Left lung (tissue), 10 donors: ENCODE measurements around the gene NEO1. TPM values are rescaled to one million over a fixed set of nuclear protein-coding genes. Genes with fewer than 3 reads are reported as not detected.

Experiments
- ATAC-seq: fragments of 200-7000 bp; cut with Tn5 transposase; one replicate; pipeline ENCODE4 v1.9.1; 2020; ENCODE audit warnings: moderate library complexity
- DNase-seq, 4 donors: peaks; one replicate each; pipeline ENCODE4 v3.0.0-alpha.2; 2013 to 2020
- H3K27ac ChIP-seq, 2 donors: fragments of 200-600 bp; sonication (generic) in 1 of 2; one replicate each; pipeline versions ENCODE4 v1.5.0 to v1.8.0; 2020 to 2021
- H3K27me3 ChIP-seq, 2 donors: fragments of 200-600 bp; sonication (generic) in 1 of 2; one replicate each; pipeline versions ENCODE4 v1.5.0 to v1.8.0; 2020 to 2021
- H3K36me3 ChIP-seq, 2 donors: fragments of 200-600 bp; sonication (generic) in 1 of 2; one replicate each; pipeline versions ENCODE4 v1.5.0 to v1.8.0; 2020 to 2021
- H3K4me1 ChIP-seq, 2 donors: fragments of 200-600 bp; one replicate each; pipeline ENCODE4 v1.8.0; 2021
- H3K4me3 ChIP-seq, 2 donors: fragments of 200-600 bp; sonication (generic) in 1 of 2; one replicate each; pipeline versions ENCODE4 v1.5.0 to v1.8.0; 2020 to 2021; ENCODE audit warnings: mild to moderate bottlenecking in 1 of 2
- H3K9me3 ChIP-seq, 2 donors: fragments of 200-600 bp; sonication (generic) in 1 of 2; one replicate each; pipeline versions ENCODE4 v1.5.0 to v1.8.0; 2020 to 2021
- CTCF ChIP-seq, 2 donors: fragments of 200-600 bp; sonication (generic) in 1 of 2; IDR thresholded peaks; one replicate each; pipeline versions ENCODE4 v1.5.0 to v1.8.0; 2021; ENCODE audit warnings: antibody characterized with exemption in 2 of 2
- intact Hi-C, 2 donors: fragments of 100-400 bp; cut with DNase I; formaldehyde crosslinking; loops; one replicate each; pipeline versions ENCODE4 v1.11.2 to v1.14.2; 2022
- polyA plus RNA-seq, 6 donors: library from polyadenylated mRNA; unstranded; fragments of 120-200 nt; gene quantifications; one replicate each; pipeline ENCODE4 v1.2.1, GENCODE V29; 2013; ENCODE audit not compliant: insufficient read length in 6 of 6
- total RNA-seq, 2 donors: library from RNA; stranded (reverse); fragmentation: NEBNext Ultra II Directional; extraction: Animal tissue kit (Norgen Biotek cat#: 25700); gene quantifications; one replicate each; pipeline ENCODE4 v1.2.1, GENCODE V29; 2021
- donor health status: DM: no; HTN: yes; CAD: no.
- donor health status: DM: no; HTN: no; CAD: no.

NEO1 gene
- total and polyA plus RNA-seq, 8 donors = 30.1 to 155 (median 110) TPM

GRCh38 chr15:73352082-73352481 is 299.8 kb downstream of the NEO1 start:
- no peaks in the 10 kb centered on the region for H3K36me3 ChIP-seq
- H3K27ac ChIP-seq = no peak overlapping the region
- intact Hi-C loops = no loop called here
- no peaks in the 10 kb centered on the region for H3K9me3 ChIP-seq
- peaks cover 0 to 37% of the 10 kb centered on the region in 2 donors for H3K27me3 ChIP-seq
- no peak for DNase-seq
- TF ChIP-seq CTCF (IDR thresholded peaks at IDR 0.05) = no peak
- H3K4me1 ChIP-seq = no peaks in the 10 kb centered on the region
- ATAC-seq = peak; percentile 59
- H3K4me3 ChIP-seq = no peak overlapping the region

GRCh38 chr15:73353734-73354133 is 301.5 kb downstream of the NEO1 start:
- Histone ChIP-seq H3K27ac (no peak overlapping the region), H3K36me3 (no peaks in the 10 kb centered on the region), H3K4me3 (no peak overlapping the region), H3K9me3 (no peaks in the 10 kb centered on the region), H3K4me1 (no peaks in the 10 kb centered on the region), H3K27me3 (peaks cover 0 to 45% of the 10 kb centered on the region in 2 donors)
- ATAC-seq (no peak), DNase-seq (no peak)
- intact Hi-C loops = no loop called here
- no peak for TF ChIP-seq CTCF (IDR thresholded peaks at IDR 0.05)

GRCh38 chr15:73354241-73354640 is 302.0 kb downstream of the NEO1 start:
- Histone ChIP-seq H3K27ac (no peak overlapping the region), H3K9me3 (no peaks in the 10 kb centered on the region), H3K4me1 (no peaks in the 10 kb centered on the region), H3K27me3 (peaks cover 0 to 48% of the 10 kb centered on the region in 2 donors), H3K36me3 (no peaks in the 10 kb centered on the region), H3K4me3 (no peak overlapping the region)
- ATAC-seq = no peak
- no peak for TF ChIP-seq CTCF (IDR thresholded peaks at IDR 0.05)
- intact Hi-C loops = no loop called here
- no peak for DNase-seq
